Duodenal mucosa (tissue), 2 donors: ENCODE measurements around the gene METTL22.
"Not testable (repeated sequence)": the region's sequence is repeated elsewhere in the genome, so short reads cannot be mapped to it uniquely, and the experiment has no call there.

Experiments
- H3K27ac ChIP-seq: one replicate; pipeline ENCODE4 v1.7.0; 2013; ENCODE audit warnings: low read depth, low read length
- H3K27me3 ChIP-seq, 2 donors: one replicate each; pipeline ENCODE4 v1.7.0; 2013; ENCODE audit warnings: low read length in 2 of 2, control low read depth in 1 of 2; ENCODE audit not compliant: insufficient read depth in 2 of 2, control insufficient read depth in 1 of 2
- H3K36me3 ChIP-seq, 2 donors: one replicate each; pipeline ENCODE4 v1.7.0; 2013; ENCODE audit warnings: low read length in 2 of 2, control low read depth in 1 of 2; ENCODE audit not compliant: insufficient read depth in 2 of 2, control insufficient read depth in 1 of 2
- H3K4me1 ChIP-seq, 2 donors: one replicate each; pipeline ENCODE4 v1.7.0; 2013; ENCODE audit warnings: low read length in 2 of 2, control low read depth in 1 of 2; ENCODE audit not compliant: insufficient read depth in 2 of 2, control insufficient read depth in 1 of 2
- H3K4me3 ChIP-seq, 2 donors: one replicate each; pipeline ENCODE4 v1.7.0; 2013; ENCODE audit warnings: low read length in 2 of 2, low read depth in 1 of 2
- H3K9ac ChIP-seq, 2 donors: one replicate each; pipeline ENCODE4 v1.7.0; 2013; ENCODE audit warnings: low read length in 2 of 2, low read depth in 1 of 2
- H3K9me3 ChIP-seq, 2 donors: one replicate each; pipeline ENCODE4 v1.7.0; 2013; ENCODE audit warnings: low read length in 2 of 2, control low read depth in 1 of 2; ENCODE audit not compliant: control insufficient read depth in 1 of 2

METTL22 gene

DNA sequence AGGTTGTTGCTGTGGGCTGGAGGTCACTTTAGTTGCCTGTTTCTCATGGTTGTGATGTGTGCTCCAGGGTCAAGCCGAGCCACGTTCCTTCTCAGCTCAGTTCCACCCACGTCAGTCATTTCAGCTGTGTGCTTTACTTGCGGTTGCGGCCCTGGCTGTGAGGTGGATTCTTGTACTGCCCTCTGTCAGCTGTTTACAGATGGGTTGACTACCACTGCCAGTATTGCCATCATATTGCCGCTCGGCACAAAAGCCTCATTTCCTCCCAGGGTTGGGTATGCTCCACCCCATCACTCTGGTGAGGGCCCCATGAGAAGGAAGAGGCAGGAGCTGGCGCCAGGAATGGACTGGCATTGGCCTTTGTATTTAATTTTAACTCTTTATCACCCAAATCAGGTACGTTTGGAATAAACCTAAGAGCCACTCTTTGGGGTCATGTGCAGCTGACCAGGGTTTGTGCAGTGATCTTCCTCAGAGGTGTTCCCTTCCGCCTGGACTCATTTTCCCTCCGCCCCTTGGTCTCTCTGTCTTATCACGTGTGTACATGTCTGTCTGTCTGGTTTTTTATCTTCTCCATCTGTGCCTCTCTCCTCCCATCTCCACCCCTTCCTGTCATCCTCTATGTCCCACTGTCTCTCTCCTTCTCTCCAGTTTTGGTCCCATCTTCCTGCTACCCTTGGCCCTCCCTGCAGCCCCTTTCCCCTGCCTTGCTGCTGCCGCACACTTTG is 25.0 kb downstream of the METTL22 start:
- Histone ChIP-seq H3K9ac (no peak overlapping the region), H3K27ac (no peak overlapping the region), H3K4me1 (no peaks in the 10 kb centered on the region), H3K9me3 (no peaks in the 10 kb centered on the region), H3K36me3 (peaks cover 33 to 65% of the 10 kb centered on the region in 2 donors), H3K27me3 (no peaks in the 10 kb centered on the region), H3K4me3 (no peak overlapping the region)

DNA sequence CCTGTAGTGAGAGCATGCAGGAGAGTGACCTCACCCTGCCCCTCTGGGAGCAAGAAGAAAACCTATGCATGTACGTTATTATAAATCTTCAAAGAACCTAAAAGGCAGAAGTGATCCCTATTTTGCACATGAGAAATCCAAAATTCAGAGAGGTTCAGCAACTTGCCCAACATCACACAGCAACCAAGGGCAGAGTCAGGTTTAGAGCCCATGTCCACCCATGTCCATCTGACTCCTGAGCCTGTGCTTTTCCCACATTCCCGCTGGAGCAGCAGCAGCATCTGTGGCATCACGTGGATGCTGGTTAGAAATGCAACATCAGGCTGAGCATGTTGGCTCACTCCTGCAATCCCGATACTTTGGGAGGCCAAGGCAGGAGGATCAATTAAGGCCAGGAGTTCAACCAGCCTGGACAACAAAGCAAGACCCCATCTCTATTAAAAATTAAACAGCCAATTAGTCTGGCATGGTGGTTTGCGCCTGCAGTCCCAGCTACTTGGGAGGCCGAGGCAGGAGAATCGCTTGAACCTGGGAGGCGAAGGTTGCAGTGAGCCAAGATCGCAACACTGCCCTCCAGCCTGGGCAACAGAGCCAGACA is 26.3 kb downstream of the METTL22 start:
- Histone ChIP-seq H3K9me3 (no peaks in the 10 kb centered on the region), H3K4me3 (no peak overlapping the region), H3K9ac (no peak overlapping the region), H3K27ac (no peak overlapping the region), H3K36me3 (peaks cover 23 to 52% of the 10 kb centered on the region in 2 donors), H3K4me1 (no peaks in the 10 kb centered on the region), H3K27me3 (no peaks in the 10 kb centered on the region)

DNA sequence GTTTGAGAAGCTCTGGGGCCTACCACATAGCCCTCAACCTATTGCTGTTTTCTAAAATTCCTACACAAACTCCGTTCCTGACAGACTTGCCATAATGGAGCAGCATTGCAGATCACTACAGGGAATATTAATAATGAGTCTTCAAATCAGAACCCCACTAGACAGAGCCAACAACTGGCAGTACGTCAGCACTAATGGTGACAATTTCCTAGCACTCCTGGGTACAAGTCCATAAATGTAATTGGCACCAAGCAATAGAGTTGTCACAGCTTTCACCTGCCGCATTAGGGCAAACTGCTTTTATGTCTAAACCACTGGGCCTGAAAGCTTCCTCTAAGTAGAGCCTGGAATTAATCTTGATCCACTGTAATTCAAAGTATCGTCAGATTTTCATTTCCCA is 27.4 kb downstream of the METTL22 start:
- no peak overlapping the region for H3K4me3 ChIP-seq
- H3K9ac ChIP-seq, result no peak overlapping the region
- H3K4me1 ChIP-seq, result no peaks in the 10 kb centered on the region
- H3K36me3 ChIP-seq, result peaks cover 23 to 41% of the 10 kb centered on the region in 2 donors
- no peaks in the 10 kb centered on the region for H3K9me3 ChIP-seq
- H3K27me3 ChIP-seq, result no peaks in the 10 kb centered on the region
- no peak overlapping the region for H3K27ac ChIP-seq

DNA sequence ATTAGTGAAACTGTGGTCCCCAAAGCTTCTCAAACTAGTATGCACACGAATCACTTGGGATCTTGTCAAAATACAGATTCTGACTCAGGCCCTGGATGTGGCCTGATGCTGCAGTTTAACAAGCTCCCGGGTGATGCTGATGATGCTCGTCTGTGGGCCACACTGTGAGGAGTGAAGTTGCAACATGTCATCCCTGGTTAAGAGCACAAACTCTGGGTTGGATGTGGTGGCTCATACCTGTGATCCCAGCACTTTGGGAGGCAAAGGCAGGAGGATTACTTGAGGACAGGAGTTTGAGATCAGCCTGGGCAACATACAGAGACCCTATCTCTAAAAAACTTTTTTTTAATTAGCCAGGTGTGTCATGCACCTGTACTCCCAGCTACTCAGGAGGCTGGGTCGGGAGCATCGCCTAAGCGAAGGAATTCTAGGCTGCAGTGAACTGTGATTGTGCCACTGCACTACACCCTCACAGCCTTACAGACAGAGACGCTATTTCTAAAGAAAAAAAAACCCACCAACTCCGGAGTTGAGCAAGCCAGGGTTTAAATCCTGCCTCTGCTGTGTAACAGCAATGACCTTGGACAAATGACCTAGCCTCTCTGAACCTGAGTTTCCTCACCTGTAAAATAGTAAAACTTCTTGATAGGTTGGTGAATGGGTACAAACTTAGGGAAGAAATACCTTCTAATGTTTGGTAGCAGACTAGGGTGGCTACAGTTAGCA is 28.5 kb downstream of the METTL22 start:
- no peak overlapping the region for H3K27ac ChIP-seq
- no peaks in the 10 kb centered on the region for H3K9me3 ChIP-seq
- peaks cover 17 to 30% of the 10 kb centered on the region in 2 donors for H3K36me3 ChIP-seq
- no peaks in the 10 kb centered on the region for H3K4me1 ChIP-seq
- no peak overlapping the region for H3K9ac ChIP-seq
- no peaks in the 10 kb centered on the region for H3K27me3 ChIP-seq
- no peak overlapping the region for H3K4me3 ChIP-seq

DNA sequence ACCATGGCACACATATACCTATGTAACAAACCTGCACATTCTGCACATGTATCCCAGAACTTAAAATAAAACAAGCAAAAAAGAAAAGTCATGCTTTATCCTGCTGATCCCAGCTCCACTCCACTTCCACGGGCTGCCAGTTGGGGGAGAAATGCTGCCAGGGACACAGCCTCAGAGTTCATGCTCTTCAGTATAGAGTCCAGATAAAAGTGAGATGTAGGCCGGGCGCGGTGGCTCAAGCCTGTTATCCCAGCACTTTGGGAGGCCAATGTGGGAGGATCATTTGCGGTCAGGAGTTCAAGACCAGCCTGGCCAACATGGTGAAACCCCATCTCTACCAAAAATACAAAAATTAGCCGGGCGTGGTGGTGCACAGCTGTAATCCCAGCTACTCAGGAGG is 30.5 kb downstream of the METTL22 start:
- H3K27ac ChIP-seq, H3K9me3 ChIP-seq, H3K9ac ChIP-seq, H3K4me3 ChIP-seq, H3K4me1 ChIP-seq, H3K27me3 ChIP-seq: not testable (repeated sequence)
- H3K36me3 ChIP-seq, result peaks cover 4 to 10% of the 10 kb centered on the region in 2 donors

DNA sequence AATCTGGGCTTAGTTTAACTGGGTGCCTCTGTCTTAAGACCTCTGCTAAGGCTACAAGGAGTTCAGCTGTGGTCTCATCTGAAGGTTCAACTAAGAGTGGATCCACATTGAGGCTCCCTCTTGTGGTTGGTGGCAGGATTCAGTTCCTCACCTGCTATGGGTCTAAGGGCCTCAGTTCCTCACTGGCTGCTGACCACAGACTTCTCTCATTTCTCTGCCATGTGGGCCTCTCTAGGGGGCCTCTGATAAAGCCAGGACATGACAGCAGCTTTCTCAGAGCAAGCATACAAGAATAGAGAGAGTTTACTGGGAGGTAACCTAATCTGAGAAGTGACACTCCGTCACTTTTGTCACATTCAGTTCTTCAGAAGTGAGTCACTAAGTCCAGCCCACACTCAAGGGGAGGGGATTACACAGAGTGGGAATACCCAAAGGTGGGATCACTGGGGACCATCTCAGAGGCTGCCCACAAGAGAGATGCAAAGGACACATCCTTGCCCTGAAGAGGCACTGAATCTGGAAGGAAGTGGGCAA is 33.8 kb downstream of the METTL22 start:
- Histone ChIP-seq H3K36me3 (no peaks in the 10 kb centered on the region), H3K9ac (no peak overlapping the region), H3K4me3 (no peak overlapping the region), H3K9me3 (no peaks in the 10 kb centered on the region), H3K27ac (no peak overlapping the region), H3K27me3 (no peaks in the 10 kb centered on the region), H3K4me1 (no peaks in the 10 kb centered on the region)

DNA sequence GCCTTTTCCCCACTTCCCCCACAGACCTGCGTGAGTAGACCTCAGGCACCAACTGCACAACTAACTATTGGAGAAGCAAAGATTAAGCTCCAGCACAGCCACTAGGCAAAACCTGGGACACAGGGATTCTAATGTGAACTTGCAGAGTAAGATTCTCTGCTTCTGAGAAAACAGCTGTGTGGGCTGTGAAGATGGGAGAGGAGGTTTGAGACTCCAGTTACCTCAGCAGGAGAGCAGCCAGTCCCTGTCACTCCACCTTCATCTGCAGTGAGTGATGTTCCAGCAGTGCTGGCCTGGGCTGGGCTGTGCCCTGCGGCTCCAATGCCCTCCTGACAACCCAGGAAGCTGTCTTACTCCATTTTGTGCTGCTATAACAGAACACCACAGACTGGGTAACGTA is 34.9 kb downstream of the METTL22 start:
- no peaks in the 10 kb centered on the region for H3K36me3 ChIP-seq
- no peaks in the 10 kb centered on the region for H3K4me1 ChIP-seq
- H3K9me3 ChIP-seq, result no peaks in the 10 kb centered on the region

DNA sequence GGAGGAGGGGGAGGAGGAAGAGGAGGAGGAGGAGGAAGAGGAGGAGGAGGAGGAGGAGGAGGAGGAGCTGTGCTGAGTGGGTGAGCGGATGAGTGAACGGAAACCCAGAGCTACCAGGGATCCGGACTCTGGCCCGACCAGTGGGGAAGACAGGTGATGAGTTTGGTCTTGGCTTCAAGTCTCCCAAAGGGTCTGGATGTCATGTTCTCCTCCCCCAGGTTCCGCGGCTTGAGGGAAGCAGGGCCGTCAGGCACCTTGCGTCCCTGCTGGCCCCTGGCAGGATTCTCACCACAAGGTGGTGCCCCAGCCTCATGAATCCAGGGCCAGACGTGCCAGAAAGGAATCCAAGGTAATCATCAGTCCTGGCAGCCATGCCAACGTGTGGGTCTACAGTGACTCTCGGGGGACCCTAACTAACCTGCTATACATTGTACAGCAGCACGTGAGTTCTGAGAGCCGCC is 39.4 kb downstream of the METTL22 start:
- Histone ChIP-seq H3K9ac (no peak overlapping the region), H3K9me3 (no peaks in the 10 kb centered on the region), H3K27me3 (no peaks in the 10 kb centered on the region), H3K36me3 (peaks cover 0 to 4% of the 10 kb centered on the region in 2 donors), H3K4me1 (no peaks in the 10 kb centered on the region), H3K27ac (no peak overlapping the region), H3K4me3 (no peak overlapping the region)

More for the DNA sequence above, 34.9 kb downstream of the METTL22 start:
- H3K9ac ChIP-seq, result no peak overlapping the region
- no peak overlapping the region for H3K27ac ChIP-seq
- H3K4me3 ChIP-seq, result no peak overlapping the region
- H3K27me3 ChIP-seq, result no peaks in the 10 kb centered on the region

DNA sequence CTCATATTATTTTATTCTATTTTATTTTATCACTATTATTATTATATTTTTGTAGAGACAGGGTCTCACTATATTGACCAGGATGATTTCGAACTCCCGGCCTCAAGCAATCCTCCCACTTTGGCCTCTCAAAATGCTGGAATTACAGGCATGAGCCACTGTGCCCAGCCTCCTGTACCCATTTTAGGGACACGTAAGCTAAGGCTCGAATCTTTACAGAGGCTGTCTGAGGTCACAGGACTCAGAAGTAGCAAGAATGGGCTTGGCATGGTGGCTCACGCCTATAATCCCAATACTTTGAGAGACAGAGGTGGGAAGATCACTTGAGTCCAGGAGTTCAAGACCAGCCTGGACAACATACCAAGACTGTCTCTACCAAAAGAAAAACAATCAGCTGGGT is 40.2 kb downstream of the METTL22 start:
- H3K27ac ChIP-seq, result no peak overlapping the region
- no peaks in the 10 kb centered on the region for H3K4me1 ChIP-seq
- peaks cover 0 to 7% of the 10 kb centered on the region in 2 donors for H3K36me3 ChIP-seq
- H3K4me3 ChIP-seq, result no peak overlapping the region
- H3K9me3 ChIP-seq, result no peaks in the 10 kb centered on the region
- H3K27me3 ChIP-seq, result no peaks in the 10 kb centered on the region
- no peak overlapping the region for H3K9ac ChIP-seq
